ENCODE measurements around the gene CACNA1E.

The CACNA1E gene

GRCh38 chr1:181776044-181776443 is 292.7 kb downstream of the CACNA1E start:
- no peak for FAIRE-seq

DNA sequence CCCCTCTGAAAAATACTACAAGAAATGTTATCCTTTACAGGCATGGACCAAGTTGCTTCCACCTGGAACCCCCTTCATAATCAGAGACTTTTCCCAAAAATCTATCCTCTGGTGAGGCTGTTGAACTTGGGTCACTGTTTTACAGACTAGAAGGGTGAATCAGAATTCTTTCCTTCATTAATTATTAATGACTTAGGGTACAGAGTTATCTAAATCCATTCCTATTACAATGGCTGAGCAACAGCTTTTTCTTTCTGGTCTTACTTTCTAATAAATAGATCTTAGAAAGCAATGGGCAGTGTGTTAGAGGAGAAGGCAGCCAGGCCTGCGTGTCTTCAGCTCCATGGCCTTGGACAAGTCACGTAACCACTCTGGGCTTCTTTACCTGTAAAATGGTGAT is 294.0 kb downstream of the CACNA1E start:
- no peak for FAIRE-seq

DNA sequence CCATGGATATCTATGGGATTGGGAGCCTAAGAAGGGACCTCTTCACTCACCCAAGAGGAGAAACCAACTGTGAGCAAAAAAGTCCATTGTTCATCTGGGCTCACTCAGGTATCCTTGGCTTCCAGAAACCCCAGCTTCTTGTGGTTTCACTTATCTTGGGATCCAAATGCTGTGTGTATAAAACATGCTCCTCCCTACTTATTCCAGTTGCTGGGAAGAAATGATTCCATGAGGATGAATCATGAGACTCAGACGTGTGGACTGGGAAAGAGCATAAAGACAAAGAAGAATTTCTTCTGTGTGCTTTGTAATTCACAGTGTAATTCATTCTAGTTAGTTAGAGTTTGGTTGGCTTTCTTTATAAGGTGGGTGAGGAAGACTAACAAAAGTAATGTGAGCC is 294.5 kb downstream of the CACNA1E start:
- no peak for FAIRE-seq

DNA sequence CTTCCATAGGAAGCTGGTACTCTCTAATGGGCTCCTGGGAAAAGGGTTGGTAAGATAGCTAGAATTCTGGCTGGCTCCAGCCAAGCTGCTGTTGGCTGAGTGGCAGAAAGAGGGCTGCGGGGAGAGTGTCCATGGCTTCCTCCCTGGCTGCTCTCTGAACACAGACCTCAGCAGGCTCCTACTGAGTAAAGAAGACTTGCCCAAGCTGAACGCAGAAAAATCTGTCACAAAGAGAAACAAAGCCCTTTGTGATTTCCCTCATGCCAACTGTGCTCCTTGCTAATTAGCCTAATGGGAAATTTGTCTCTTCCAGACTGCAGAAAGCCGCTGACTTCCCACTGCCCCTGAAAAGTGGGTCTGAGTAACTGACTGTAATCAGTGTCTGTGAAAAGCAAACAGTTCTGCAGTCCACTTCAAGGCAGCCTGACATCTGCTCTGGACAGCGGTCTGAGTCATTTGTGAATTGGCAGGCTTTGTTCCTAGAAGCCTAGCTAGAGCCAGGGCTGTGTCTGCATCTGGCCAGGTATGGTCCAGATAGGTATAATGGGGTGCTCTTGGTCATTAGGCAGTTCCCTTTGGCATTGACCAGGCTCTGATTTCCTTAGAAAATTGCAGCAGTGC is 295.4 kb downstream of the CACNA1E start:
- no peak for FAIRE-seq

DNA sequence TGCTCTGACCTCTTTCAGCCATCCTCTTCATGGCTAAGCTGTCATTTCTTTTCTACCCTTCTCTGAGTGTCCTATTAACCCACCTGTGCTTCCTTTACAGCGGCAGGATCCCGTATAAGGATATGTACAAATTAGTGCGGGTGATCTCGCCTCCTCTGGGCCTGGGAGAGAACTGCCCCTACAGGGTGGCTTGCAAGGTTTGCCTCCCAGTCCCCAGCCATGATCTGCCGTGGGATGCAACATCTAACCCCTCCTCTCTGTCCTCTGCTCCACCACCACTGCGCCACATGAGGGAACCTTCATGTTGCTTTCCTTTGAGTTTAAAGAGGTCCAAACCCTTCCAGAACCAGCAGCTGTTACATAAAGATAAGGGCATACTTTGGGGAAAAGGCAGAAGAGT is 296.0 kb downstream of the CACNA1E start:
- FAIRE-seq, result no peak

- no peak for FAIRE-seq
These were observed 299.9 kb downstream of the CACNA1E start for GRCh38 chr1:181783208-181783607.

DNA sequence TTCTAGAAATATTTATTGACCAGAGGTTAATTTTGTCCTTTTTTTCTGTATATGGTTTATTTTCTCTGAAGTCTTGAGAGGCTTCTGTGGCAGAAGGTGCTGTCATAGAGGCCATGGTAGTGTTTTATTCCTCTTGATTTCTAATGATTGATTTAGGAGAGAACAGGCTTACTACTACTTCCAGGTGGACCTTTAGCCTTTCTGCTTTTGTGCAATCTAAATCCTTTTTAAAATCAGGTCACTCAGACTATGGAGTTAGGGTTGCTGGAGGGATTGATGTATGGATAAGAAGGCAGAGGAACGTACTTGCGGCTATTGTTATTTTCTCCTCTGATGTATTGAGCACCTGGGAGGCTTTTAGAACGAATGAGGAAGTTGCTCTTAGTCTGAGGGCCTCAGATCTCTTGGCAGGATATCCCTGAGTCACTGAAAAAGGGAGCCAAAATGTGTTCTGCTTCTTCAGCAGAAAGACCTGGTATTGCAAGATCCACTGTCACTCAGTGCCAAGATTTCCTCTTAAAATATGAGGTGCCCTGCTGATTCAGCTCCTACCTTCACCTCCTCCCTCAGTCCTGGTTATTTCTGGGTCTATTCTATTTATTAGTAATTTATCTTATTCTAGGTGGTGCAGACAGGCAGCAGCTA is 300.8 kb downstream of the CACNA1E start:
- no peak for FAIRE-seq

DNA sequence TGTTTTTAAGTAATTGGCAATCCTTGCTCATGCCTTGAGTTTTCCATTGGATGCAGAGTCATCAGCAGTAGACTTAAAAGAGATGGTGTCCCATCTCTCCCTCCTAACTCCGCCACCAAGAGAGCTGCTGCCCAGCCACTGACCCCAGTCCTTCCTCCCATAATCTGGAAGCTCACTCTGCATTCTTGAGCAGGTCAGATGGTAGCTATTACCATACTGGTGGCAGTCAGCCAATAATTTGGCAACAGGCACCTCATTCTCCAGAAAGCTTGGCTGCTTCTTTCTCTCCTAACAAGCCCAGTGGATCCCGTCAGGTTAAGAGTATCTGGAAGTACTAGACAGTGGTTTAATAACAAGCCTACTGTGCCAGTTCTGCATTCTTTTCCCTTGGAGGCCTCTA is 306.1 kb downstream of the CACNA1E start:
- no peak for FAIRE-seq

DNA sequence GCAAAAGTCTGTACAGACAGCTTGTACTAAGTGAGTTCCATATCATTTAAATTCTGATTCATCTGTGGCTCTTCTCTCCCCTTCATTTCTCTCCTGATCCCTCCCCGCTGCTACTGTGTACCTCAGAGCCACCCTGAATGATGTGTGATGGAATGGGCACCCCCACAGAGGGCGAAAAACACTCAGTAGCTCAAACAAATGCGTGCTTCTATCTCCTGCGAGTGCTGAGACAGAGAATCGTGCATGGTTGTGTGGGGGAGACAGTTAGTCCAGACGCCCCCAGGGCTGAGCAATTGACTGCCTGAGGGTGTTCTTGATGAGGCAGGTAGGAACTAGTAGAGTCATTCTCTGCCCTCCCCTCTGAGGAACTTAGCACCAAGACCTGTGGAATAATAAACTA is 308.4 kb downstream of the CACNA1E start:
- FAIRE-seq, result no peak

- no peak for FAIRE-seq
These were observed 310.5 kb downstream of the CACNA1E start for GRCh38 chr1:181793831-181794230.

- no peak for FAIRE-seq
These were observed 311.0 kb downstream of the CACNA1E start for GRCh38 chr1:181794332-181794731.

- FAIRE-seq, result no peak
These were observed 315.0 kb downstream of the CACNA1E start for GRCh38 chr1:181798191-181798926.

GRCh38 chr1:181801617-181802016 is 318.3 kb downstream of the CACNA1E start:
- no peak for FAIRE-seq

- no peak for FAIRE-seq
These were observed 319.1 kb downstream of the CACNA1E start for GRCh38 chr1:181802466-181802865.

DNA sequence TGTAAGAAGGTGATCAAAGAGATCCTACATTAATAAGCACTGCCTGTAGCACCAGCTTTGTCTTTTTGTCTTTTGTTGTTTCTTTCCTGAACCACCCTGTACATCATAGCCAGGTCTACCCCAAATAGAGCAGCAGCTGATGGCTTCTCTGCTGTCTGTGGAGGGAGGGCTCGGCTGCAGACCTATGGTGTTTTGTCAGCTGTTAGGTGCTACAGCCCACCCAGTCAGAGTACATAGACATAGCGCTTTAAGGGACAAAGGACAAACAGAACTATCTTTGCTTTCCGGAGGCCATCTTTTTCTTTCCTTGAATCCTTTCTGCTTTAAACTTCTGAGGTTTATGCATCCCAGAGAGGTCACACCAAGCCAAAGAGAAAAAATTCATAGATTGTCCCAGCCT is 320.1 kb downstream of the CACNA1E start:
- no peak for FAIRE-seq

- no peak for FAIRE-seq
These were observed 321.7 kb downstream of the CACNA1E start for GRCh38 chr1:181804989-181805388.

- FAIRE-seq, result no peak
These were observed 323.4 kb downstream of the CACNA1E start for GRCh38 chr1:181806746-181807145.

DNA sequence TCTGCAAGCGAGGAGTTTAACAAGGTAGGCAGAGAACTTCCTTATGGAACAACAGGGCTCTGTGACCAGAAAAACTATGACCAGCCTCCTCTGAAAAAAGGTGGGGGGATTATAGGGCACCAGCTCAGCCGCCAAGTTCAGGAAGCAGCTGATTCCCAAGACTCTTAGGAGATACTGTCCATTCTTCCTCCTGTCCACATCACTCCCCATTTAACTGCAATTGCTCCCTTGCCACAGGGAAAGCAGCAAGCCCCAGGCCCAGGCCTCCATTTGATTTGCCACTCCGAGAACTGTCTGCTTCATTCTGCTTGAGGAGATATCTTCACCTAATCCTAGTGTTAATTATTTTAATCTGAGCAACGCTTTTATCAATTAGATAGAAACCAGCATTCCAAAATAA is 323.9 kb downstream of the CACNA1E start:
- FAIRE-seq, result no peak

GRCh38 chr1:181809991-181810545 is 326.8 kb downstream of the CACNA1E start:
- FAIRE-seq, result no peak

- FAIRE-seq, result no peak
These were observed 328.9 kb downstream of the CACNA1E start for GRCh38 chr1:181812208-181812607.

- no peak for FAIRE-seq
These were observed 329.9 kb downstream of the CACNA1E start for GRCh38 chr1:181813266-181813665.

DNA sequence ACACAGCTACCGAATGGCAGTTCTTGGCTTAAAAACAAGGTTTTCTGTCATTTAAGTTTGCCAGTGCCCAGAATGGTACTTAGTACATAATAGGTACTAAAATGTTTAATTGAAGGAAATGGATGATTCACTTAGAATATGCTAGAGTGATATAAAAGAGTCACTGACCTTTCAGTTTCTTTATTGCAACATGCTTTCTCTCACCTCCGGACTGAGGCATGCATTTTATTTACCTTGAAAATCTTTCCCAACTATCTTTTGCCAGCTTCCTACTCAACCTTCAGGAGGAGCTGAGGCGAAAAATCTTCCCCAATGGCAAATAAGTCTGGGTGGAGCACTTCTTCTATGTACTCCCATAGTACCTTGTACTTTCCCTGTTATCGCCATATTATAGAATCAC is 333.3 kb downstream of the CACNA1E start:
- no peak for FAIRE-seq

DNA sequence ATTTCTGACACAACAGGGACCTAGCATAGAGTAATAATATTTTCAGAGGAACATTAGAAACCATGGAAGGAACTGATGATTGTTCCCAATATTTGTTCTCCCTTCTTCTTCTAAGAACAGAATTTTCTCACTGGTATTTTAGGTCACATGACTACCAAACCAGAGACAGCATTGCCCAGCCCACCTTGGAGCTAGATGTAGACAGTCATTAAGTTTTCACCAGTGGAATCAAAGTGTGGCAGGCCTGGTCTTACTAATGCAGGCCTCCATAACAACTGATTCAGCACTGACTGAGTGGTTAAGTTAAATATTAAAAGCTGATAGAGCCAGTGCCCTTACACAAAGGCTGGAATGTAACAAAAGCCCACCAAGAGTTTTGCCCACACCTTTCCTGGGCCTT is 333.8 kb downstream of the CACNA1E start:
- FAIRE-seq, result no peak

DNA sequence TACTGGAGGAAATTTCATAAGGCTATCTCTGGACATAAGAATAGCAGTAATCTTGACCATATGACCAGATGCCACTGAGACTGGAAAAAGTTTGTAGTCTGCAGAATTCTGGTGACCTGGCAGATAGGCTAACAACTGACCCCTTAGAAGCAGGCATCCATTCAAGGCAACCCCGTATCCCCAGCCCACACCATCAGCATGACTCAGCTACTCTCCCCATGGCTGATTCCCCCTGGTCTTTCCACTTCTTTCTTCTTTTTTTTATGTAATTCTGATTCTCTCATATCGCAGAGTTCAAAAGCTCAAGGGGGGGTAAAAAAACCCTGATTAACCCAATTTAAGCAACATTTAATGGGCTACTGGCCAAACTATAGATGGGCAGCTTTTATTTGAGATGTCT is 335.1 kb downstream of the CACNA1E start:
- FAIRE-seq, result no peak

All from endometrium (tissue), 2 donors.